Retina (tissue), 1 donor: ENCODE measurements around the gene ACTR3C.
A peak's percentile ranks its signal among the peaks of the same experiment; 100 is the strongest.
"Not testable (repeated sequence)": the region's sequence is repeated elsewhere in the genome, so short reads cannot be mapped to it uniquely, and the experiment has no call there.

Source experiments
- DNase-seq: peaks from one replicate; pipeline ENCODE4 v3.0.0-alpha.2; 2016

Gene ACTR3C

DNA sequence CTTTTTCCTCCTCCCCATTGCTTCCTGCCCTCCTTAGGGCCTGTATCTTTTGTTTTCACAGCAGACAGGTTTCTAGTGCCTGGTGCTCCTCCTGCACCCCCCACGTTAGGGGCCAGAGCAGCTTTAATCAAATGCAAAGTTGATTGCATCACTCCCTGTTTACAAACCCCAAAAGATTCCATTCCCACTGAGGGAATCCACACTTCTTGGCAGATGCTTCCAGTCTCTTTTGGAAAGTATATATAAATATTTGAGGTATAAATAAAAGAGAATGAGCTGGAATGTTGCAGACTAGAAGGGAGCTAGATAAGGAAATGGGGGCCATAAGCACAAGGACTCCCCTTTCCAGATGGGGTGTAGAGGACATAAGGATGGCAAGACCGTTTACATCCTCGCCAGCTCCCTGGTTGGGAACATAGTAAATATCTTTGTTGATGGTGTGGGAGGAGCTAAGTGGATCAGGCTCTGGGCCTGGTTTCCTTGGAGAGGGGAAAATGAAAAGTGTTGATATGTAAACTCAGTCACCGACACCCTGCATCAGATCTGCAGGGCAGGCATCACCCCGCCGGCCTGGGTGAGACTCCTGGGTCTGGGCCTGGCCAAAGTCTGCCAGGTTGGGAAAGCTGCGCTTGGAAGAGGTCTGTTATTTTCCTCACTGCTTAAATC, 11.9 kb upstream of the ACTR3C start:
- no peak for DNase-seq

GRCh38 chr7:150334108-150334507, 10.8 kb upstream of the ACTR3C start:
- no peak for DNase-seq

DNA sequence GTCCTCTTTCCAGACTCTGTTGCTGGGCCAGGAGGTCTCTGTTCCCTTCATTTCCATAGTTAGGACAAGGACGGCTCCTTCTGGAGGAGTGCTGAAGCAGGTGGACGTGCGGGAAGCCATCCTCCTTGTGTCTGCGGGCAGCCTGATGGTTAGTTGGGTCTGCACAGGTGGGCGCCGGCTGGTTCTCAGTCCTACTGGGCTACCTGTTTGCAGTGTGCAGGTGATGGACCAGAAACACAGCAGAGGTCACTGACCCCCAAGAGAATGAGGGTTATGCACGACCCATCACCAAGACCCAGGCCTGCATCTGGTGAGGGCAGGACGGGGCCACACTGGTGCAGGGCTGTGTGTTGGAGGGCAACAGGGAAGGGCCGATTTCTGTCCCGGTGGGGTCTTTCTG, 10.3 kb upstream of the ACTR3C start:
- DNase-seq = no peak

- DNase-seq = no peak
Measured at GRCh38 chr7:150332852-150333635, 9.7 kb upstream of the ACTR3C start.

DNA sequence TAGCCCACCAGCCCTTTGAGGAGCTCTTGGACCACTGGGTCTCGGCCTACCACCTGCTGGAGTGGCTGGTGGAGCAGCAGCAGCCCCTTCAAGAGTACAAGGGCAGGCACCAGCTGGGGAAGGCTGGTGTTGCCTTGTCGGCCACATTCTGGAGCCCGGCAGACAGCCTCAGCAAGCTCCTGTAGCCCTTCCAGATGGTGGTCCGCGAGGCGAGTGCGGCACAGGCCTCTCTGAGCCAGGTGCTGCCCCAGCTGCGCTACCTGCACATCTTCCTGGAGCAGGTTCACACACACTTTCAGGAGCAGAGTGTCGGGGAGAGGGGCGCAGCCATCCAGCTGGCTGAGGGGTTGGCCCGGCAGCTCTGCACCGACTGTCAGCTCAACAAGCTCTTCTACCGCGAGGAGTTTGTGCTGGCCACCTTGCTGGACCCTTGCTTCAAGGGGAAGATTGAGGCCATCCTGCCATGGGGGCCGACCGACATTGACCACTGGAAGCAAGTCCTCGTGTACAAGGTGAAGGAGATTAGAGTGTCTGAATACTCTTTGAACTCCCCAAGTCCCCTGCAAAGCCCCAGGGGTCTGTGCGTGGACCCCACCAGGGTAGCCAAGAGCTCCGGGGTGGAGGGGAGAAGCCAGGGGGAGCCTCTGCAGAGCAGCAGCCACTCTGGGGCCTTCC, 7.0 kb upstream of the ACTR3C start:
- DNase-seq = no peak

DNA sequence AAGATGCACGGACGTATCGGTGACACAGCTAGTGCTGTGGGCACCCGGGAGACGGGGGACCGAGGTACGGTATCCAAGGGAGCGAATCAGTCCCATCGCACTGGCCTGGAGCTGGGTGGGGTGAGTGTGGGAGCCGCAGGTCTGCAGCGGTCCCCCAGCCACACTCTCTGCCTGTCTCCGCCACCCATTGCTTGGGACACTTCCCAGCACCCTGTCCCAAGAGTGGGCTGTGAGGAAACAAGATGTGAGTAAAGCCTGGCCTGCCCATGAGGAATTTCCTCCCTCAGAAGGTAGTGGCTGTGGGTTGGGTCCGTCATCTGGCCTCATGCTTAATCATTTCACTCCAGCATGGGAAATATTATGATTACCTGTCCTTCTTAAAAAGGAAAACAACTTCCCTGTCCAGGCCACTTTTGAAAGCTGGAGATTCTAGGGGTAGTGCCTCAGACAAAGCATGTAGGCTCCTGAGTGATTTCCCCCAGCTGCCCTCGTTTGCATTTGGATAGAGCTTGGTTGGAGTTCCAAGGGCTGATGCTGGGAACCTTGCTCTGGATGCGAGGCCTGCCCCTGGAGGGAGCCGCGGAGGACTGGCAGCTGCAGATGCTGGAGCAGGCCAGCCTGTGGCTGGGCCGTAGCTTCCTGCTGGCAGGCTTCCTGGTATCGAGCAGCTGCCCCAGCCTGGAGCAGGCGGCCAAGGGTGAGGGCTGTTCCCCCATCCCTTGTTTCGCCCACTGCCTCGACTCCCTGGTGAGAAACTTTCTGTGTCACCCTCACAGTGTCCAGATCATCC, 6.2 kb upstream of the ACTR3C start:
- no peak for DNase-seq

- no peak for DNase-seq
Measured at GRCh38 chr7:150327308-150327707, 4.0 kb upstream of the ACTR3C start.

DNA sequence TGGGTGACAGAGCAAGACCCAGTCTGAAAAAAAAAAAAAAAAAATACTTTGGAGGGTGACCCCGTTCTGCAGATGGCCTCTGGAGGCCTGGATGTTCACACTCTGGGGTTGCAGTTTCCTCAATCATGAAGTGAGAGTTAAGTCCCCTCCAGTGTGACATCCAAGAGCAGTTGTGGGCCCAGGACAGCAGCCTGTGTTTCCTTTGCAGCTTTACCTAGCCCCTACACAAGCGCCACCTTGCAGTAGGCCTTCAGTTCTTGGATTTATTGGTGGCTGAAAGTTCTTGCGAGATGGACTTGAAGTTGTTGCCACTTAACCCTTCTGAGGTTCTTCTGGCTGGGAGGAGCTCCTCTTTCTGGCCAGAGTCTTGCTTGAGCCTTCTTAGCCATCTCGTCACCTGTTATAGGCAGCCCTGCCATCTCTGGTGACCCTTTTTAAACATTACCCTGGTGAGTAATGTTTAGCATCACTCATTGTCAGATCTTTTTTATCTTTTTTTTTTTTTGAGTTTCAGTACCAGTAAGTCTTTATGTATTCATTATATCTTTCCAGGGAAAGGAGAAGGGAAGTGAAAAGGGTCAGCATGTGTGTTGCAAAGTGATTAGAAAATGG, 3.4 kb upstream of the ACTR3C start:
- no peak for DNase-seq

DNA sequence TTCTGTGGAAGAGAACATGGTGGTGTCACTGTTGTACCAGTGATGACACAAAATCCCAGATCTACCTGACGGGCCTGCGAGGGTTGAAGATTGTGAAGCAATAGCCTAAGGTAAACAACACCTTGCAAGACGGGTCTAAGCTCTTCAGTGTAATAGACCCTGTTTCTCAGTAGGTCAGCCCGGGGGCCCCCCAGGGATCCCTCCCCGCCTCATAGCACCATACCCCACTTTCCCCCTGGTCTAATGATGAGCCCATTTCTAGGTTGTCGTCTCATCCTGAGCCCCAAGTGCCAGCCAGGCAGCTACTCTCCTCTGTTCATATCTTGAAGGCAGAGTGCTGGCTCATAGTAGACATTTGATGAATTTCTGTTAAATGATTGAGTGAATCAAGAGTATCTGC, 2.6 kb upstream of the ACTR3C start:
- DNase-seq = no peak

- DNase-seq = no peak
Measured at GRCh38 chr7:150325110-150325611, 1.8 kb upstream of the ACTR3C start.

GRCh38 chr7:150324373-150324961, 1.1 kb upstream of the ACTR3C start:
- DNase-seq = no peak

- DNase-seq = peak; percentile 48
Measured at GRCh38 chr7:150323682-150324372, 482 bp upstream of the ACTR3C start.

DNA sequence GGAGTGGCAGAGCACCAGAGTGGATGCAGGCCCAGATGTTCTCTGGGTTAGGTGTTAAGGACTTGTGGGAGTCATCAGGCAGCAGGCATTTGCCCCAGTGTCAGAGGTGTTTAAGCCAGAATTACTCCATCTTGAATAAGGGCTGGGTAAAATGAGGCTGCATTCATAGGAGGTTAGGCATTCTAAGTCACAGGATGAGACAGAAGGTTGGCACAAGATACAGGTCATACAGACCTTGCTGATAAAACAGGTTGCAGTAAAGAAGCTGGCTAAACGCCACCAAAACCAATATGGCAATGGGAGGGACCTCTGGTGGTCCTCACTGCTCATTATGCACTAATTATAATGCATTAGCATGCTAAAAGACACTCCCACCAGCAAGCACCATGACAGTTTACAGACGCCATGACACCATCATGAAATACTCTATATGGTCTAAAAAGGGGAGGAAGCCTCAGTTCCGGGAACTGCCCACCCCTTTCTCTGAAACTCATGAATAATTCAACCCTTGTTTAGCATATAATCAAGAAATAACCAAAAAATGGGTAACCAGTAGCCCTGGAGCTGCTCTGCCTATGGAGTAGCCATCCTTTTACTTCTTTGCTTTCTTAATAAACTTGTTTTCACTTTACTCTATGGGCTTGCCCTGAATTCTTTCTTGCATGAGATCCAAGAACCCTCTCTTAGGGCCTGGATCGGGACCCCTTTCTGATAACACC, 1.1 kb downstream of the ACTR3C start:
- DNase-seq = no peak

- DNase-seq = no peak
Measured at GRCh38 chr7:150321788-150322113, 1.6 kb downstream of the ACTR3C start.

DNA sequence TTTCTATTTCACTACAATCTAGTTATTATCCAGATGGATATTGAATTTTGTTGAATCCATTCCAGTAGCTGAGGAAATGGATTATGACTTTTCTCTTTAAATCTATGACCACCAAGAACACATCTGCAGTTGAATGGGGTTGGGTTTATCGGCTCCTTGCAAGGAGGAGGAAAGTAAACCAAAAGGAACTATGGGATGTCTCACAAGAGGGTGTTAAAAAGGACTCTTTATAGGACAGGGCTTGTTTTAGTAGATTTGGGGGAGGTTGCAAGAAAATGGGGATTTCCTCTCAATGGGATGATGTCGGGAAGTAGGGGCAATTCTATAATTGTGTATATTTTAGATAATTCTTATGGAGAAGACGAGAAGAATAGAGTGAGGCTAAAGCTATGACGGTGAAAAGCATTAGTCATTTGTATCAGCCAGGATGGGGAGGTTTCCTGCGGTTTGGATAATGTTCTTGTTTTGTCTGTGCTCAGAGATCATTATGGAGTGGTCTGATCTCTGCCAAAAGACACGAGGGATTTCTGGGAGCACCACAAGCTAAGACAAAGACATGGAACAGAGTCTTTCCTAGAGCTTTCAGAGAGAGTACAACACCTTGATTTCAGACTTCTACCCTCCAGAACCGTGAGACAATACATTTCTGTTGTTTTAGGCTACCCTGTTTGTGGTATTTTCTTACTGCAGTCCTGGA, 5.4 kb downstream of the ACTR3C start:
- no peak for DNase-seq

DNA sequence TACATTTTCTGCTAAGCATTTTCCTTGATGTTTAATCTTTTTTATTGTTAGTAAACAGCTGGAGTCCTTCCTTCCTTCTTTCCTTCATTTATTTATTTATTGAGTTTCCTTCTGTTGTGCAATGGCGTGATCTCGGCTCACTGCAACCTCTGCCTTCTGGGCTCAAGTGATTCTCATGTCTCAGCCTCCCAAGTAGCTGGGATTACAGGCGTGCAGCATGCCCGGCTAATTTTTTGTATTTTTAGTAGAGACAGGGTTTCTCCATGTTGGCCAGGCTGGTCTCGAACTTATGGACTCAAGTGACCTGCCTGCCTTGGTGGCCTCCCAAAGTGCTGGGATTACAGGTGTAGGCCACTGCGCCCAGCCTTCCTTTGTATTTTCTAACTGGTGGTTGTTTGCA, 6.4 kb downstream of the ACTR3C start:
- DNase-seq = not testable (repeated sequence)

DNA sequence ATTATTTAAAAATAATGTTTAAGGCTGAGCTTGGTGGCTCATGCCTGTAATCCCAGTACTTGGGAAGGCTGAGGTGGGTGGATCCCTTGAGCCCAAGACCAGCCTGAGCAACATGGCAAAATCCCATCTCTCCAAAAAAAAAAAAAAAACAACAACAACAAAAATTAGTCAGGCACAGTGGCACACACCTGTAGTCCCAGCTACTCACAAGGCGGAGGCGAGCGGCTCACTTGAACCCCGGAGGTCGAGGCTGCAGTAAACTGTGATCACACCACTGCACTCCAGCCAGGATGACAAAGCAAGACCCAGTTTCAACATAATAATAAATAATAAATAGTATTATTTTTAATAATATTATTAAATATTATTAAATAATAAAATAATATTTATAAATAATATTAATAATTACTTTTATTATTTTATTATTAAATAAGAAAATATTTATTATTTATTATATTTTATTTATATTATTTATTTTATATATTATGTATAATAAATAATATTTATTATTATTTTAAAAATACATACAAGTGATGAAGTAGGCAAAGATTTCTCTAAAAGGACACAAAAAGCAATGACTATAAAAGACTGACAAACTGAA, 8.6 kb downstream of the ACTR3C start:
- DNase-seq = no peak

GRCh38 chr7:150313870-150314269, 9.5 kb downstream of the ACTR3C start:
- no peak for DNase-seq

GRCh38 chr7:150313367-150313809, 10.0 kb downstream of the ACTR3C start:
- DNase-seq = no peak
